Endothelial cell (in vitro differentiated cells): ENCODE results near the gene SPTBN4. TPM values are rescaled to one million over a fixed set of nuclear protein-coding genes. Genes with fewer than 3 reads are reported as not detected.
"Not testable (repeated sequence)": the region's sequence is repeated elsewhere in the genome, so short reads cannot be mapped to it uniquely, and the experiment has no call there.

Source experiments
- DNase-seq: peaks from one replicate; pipeline ENCODE4 v3.0.0; 2021; ENCODE audit warnings: low spot score
- H3K27ac Mint-ChIP-seq: one replicate; pipeline ENCODE4 v1.8.0; 2021; ENCODE audit warnings: mixed read lengths, inconsistent platforms; ENCODE audit not compliant: unreplicated experiment
- H3K27me3 Mint-ChIP-seq: one replicate; pipeline ENCODE4 v1.8.0; 2021; ENCODE audit warnings: mild to moderate bottlenecking, moderate library complexity, mixed read lengths, inconsistent platforms; ENCODE audit not compliant: unreplicated experiment
- H3K36me3 Mint-ChIP-seq: one replicate; pipeline ENCODE4 v1.8.0; 2021; ENCODE audit warnings: mild to moderate bottlenecking, low read depth, mixed read lengths, inconsistent platforms; ENCODE audit not compliant: unreplicated experiment
- H3K4me1 Mint-ChIP-seq: one replicate; pipeline ENCODE4 v1.8.0; 2021; ENCODE audit warnings: mild to moderate bottlenecking, mixed read lengths, inconsistent platforms; ENCODE audit not compliant: unreplicated experiment
- H3K4me3 Mint-ChIP-seq: one replicate; pipeline ENCODE4 v1.8.0; 2021; ENCODE audit warnings: mild to moderate bottlenecking, mixed read lengths, inconsistent platforms; ENCODE audit not compliant: unreplicated experiment
- H3K9me3 Mint-ChIP-seq: one replicate; pipeline ENCODE4 v1.8.0; 2021; ENCODE audit warnings: mixed read lengths, inconsistent platforms; ENCODE audit not compliant: unreplicated experiment
- CTCF ChIP-seq: fragments of 200-600 bp; sonication (generic); IDR thresholded peaks from one replicate; pipeline ENCODE4 v1.5.0; 2021; ENCODE audit warnings: antibody characterized with exemption; ENCODE audit not compliant: unreplicated experiment
- total RNA-seq: library from RNA; stranded (reverse); fragmentation: NEBNext Ultra II Directional; extraction: Animal tissue kit (Norgen Biotek cat#: 25700); gene quantifications from one replicate; pipeline ENCODE4 v1.2.1, GENCODE V29; 2021; ENCODE audit not compliant: unreplicated experiment

SPTBN4 gene
- total RNA-seq, 1 donor from 2014 or later: 0.49 TPM

- Mint-ChIP-seq H3K9me3 (no peaks in the 10 kb centered on the region), H3K4me1 (peaks cover 8% of the 10 kb centered on the region), H3K4me3 (no peak overlapping the region), H3K36me3 (no peaks in the 10 kb centered on the region), H3K27me3 (peaks cover 8% of the 10 kb centered on the region), H3K27ac (no peak overlapping the region)
- no peak for TF ChIP-seq CTCF
- DNase-seq: no peak
Measured at GRCh38 chr19:40431698-40432097, 35.1 kb upstream of the SPTBN4 start.

GRCh38 chr19:40432760-40433159, 34.0 kb upstream of the SPTBN4 start:
- Mint-ChIP-seq H3K4me3 (peak overlapping the region; percentile 89), H3K27ac (peak overlapping the region; percentile 97)
- not testable (repeated sequence) for H3K4me1 Mint-ChIP-seq, H3K9me3 Mint-ChIP-seq, H3K36me3 Mint-ChIP-seq, DNase-seq, H3K27me3 Mint-ChIP-seq

- DNase-seq: peak; percentile 76
- no peak for TF ChIP-seq CTCF
- Mint-ChIP-seq H3K4me1 (peaks cover 8% of the 10 kb centered on the region), H3K27ac (peak overlapping the region; percentile 97), H3K4me3 (peak overlapping the region; percentile 89), H3K9me3 (no peaks in the 10 kb centered on the region), H3K27me3 (peaks cover 6% of the 10 kb centered on the region), H3K36me3 (no peaks in the 10 kb centered on the region)
Measured at GRCh38 chr19:40433391-40434216, 33.2 kb upstream of the SPTBN4 start.

GRCh38 chr19:40438284-40438683, 28.5 kb upstream of the SPTBN4 start:
- H3K36me3 Mint-ChIP-seq: peaks cover 15% of the 10 kb centered on the region
- no peak for TF ChIP-seq CTCF
- H3K9me3 Mint-ChIP-seq: no peaks in the 10 kb centered on the region
- H3K27ac Mint-ChIP-seq: peak overlapping the region; percentile 16
- H3K27me3 Mint-ChIP-seq: peaks cover 6% of the 10 kb centered on the region
- H3K4me1 Mint-ChIP-seq: peaks cover 13% of the 10 kb centered on the region
- DNase-seq: no peak
- H3K4me3 Mint-ChIP-seq: no peak overlapping the region

GRCh38 chr19:40441719-40442253, 25.0 kb upstream of the SPTBN4 start:
- TF ChIP-seq CTCF: no peak
- Mint-ChIP-seq H3K36me3 (peaks cover 21% of the 10 kb centered on the region), H3K4me3 (peak overlapping the region; percentile 90), H3K4me1 (peaks cover 18% of the 10 kb centered on the region), H3K27me3 (peaks cover 7% of the 10 kb centered on the region), H3K27ac (peak overlapping the region; percentile 82), H3K9me3 (no peaks in the 10 kb centered on the region)
- DNase-seq: no peak
